GM19099 (cell line): ENCODE measurements around the gene EFNA3.

Source experiments
- POLR2A ChIP-seq: IDR thresholded peaks from 3 replicates; pipeline ENCODE4 v1.6.1; 2011; ENCODE audit warnings: low read depth; ENCODE audit not compliant: insufficient read length; ENCODE audit errors: extremely low read depth

Gene EFNA3

GRCh38 chr1:155083865-155084721, 5.5 kb downstream of the EFNA3 start:
- no peak for TF ChIP-seq POLR2A

- TF ChIP-seq POLR2A, result peak; percentile 63
Measured at GRCh38 chr1:155084722-155085503, 6.3 kb downstream of the EFNA3 start.

- no peak for TF ChIP-seq POLR2A
Measured at GRCh38 chr1:155085504-155086127, 7.0 kb downstream of the EFNA3 start.

GRCh38 chr1:155086128-155086741, 7.6 kb downstream of the EFNA3 start:
- no peak for TF ChIP-seq POLR2A

DNA sequence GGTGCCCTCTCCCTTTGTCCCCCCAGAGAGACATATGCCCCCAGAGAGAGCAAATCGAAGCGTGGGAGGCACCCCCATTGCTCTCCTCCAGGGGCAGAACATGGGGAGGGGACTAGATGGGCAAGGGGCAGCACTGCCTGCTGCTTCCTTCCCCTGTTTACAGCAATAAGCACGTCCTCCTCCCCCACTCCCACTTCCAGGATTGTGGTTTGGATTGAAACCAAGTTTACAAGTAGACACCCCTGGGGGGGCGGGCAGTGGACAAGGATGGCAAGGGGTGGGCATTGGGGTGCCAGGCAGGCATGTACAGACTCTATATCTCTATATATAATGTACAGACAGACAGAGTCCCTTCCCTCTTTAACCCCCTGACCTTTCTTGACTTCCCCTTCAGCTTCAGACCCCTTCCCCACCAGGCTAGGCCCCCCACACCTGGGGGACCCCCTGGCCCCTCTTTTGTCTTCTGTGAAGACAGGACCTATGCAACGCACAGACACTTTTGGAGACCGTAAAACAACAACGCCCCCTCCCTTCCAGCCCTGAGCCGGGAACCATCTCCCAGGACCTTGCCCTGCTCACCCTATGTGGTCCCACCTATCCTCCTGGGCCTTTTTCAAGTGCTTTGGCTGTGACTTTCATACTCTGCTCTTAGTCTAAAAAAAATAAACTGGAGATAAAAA, 8.4 kb downstream of the EFNA3 start:
- no peak for TF ChIP-seq POLR2A

- TF ChIP-seq POLR2A, result no peak
Measured at GRCh38 chr1:155091071-155092051, 12.7 kb downstream of the EFNA3 start.

- no peak for TF ChIP-seq POLR2A
Measured at GRCh38 chr1:155092131-155092530, 13.5 kb downstream of the EFNA3 start.

GRCh38 chr1:155092641-155093040, 14.0 kb downstream of the EFNA3 start:
- no peak for TF ChIP-seq POLR2A

GRCh38 chr1:155093911-155094621, 15.4 kb downstream of the EFNA3 start:
- no peak for TF ChIP-seq POLR2A

- TF ChIP-seq POLR2A, result no peak
Measured at GRCh38 chr1:155094622-155094948, 15.9 kb downstream of the EFNA3 start.

GRCh38 chr1:155099331-155099730, 20.7 kb downstream of the EFNA3 start:
- TF ChIP-seq POLR2A, result no peak

DNA sequence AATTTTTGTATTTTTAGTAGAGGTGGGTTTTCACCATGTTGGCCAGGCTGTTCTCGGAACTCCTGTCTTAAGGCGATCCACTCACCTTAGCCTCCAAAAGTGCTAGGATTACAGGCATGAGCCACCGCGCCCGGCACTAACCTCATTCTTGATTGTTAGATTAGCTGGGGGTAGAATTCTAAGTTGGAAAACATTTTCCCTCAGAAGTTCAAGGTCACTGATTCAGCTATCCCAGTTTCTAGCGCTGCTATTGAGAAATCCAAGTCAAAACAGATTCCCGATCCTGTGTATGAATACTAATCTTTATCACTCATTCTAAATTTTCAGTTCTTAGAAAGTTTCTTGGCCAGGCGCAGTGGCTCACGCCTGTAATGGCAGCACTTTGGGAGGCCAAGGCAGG, 24.7 kb downstream of the EFNA3 start:
- no peak for TF ChIP-seq POLR2A
